Esophagus squamous epithelium (tissue), 4 donors: ENCODE measurements around the gene SCAPER.

ENCODE experiments used
- POLR2A ChIP-seq, 4 donors: fragments of 450-650 bp; IDR thresholded peaks; one replicate each; pipeline ENCODE4 v1.6.1; 2017; ENCODE audit warnings: antibody characterized with exemption in 4 of 4, mild to moderate bottlenecking in 4 of 4, moderate library complexity in 3 of 4
- TF ChIP-seq, protein P1 (sequence below), 6 experiments: fragments of 450-650 bp in 4 of 6; fragments of 200-600 bp in 2 of 6; sonication (generic) in 2 of 6; IDR thresholded peaks; one replicate each; pipeline ENCODE4 v1.5.1; 2016 to 2019; ENCODE audit warnings: antibody characterized with exemption in 6 of 6, mild to moderate bottlenecking in 4 of 6, moderate library complexity in 4 of 6

DNA sequence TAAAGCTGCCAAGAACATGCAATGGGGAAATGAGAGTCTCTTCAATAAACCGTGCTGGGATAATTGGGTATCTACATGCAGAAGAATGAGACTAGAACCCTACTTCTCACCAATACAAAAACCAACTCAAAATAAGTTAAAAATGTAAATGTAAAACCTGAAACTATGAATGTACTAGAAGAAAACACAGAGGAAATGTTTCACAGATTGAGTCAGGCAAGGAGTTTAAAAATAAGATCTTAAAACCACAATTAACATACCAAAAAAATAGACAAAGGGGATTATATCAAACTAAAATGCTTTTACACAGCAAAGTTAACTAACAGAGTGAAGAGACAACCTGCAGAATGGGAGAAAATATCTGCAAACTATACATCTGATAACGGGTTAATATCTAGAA is 478.2 kb downstream of the SCAPER start:
- TF ChIP-seq, protein P1, sequence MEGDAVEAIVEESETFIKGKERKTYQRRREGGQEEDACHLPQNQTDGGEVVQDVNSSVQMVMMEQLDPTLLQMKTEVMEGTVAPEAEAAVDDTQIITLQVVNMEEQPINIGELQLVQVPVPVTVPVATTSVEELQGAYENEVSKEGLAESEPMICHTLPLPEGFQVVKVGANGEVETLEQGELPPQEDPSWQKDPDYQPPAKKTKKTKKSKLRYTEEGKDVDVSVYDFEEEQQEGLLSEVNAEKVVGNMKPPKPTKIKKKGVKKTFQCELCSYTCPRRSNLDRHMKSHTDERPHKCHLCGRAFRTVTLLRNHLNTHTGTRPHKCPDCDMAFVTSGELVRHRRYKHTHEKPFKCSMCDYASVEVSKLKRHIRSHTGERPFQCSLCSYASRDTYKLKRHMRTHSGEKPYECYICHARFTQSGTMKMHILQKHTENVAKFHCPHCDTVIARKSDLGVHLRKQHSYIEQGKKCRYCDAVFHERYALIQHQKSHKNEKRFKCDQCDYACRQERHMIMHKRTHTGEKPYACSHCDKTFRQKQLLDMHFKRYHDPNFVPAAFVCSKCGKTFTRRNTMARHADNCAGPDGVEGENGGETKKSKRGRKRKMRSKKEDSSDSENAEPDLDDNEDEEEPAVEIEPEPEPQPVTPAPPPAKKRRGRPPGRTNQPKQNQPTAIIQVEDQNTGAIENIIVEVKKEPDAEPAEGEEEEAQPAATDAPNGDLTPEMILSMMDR (IDR thresholded peaks at IDR 0.05) = no peak
- no peak for TF ChIP-seq POLR2A (IDR thresholded peaks at IDR 0.05)
